CD4-positive, alpha-beta T cell (primary cell): ENCODE data around the gene NCKIPSD. TPM values are rescaled to one million over a fixed set of nuclear protein-coding genes. Genes with fewer than 3 reads are reported as not detected.

Experiments used
- ATAC-seq: fragments of 200-7000 bp; cut with Tn5 transposase; one replicate; pipeline ENCODE4 v1.10.0; 2022; ENCODE audit warnings: mild to moderate bottlenecking; ENCODE audit not compliant: poor library complexity
- CTCF ChIA-PET: fragments of 350-600 bp; sonication (Branson Sonifier 250); formaldehyde crosslinking; loops from one replicate; lab custom pipeline; 2021; ENCODE audit warnings: antibody characterized with exemption, inconsistent platforms; lab: Charles Lee
- POLR2A ChIA-PET: fragments of 350-600 bp; sonication (Branson Sonifier 250); formaldehyde crosslinking; loops from one replicate; lab custom pipeline; 2021; ENCODE audit warnings: antibody characterized with exemption, inconsistent platforms; lab: Charles Lee
- DNase-seq, 14 experiments: peaks; one replicate each; pipeline ENCODE4 v3.0.0-alpha.2; 2013 to 2020; ENCODE audit warnings: mixed read lengths in 2 of 14
- H3K27ac ChIP-seq, 2 donors: one replicate each; pipeline versions ENCODE4 v1.5.1 to v1.7.0; 2013; ENCODE audit warnings: low read length in 2 of 2, low read depth in 1 of 2, mild to moderate bottlenecking in 1 of 2
- H3K27me3 ChIP-seq, 2 experiments: 1 replicate in 1 of 2; 2 replicates in 1 of 2; pipeline versions ENCODE4 v1.6.1 to v1.7.0; 2013; ENCODE audit warnings: low read length in 2 of 2, control low read depth in 1 of 2, mild to moderate bottlenecking in 1 of 2, moderate library complexity in 1 of 2; ENCODE audit not compliant: insufficient read depth in 2 of 2, control insufficient read depth in 1 of 2
- H3K36me3 ChIP-seq: one replicate; pipeline ENCODE4 v1.6.1; 2013; ENCODE audit warnings: low read length, control low read depth; ENCODE audit not compliant: insufficient read depth
- H3K4me1 ChIP-seq: one replicate; pipeline ENCODE4 v1.6.1; 2013; ENCODE audit warnings: low read length, control low read depth; ENCODE audit not compliant: insufficient read depth
- H3K4me3 ChIP-seq: one replicate; pipeline ENCODE4 v1.5.1; 2013; ENCODE audit warnings: mild to moderate bottlenecking, low read length, moderate library complexity
- H3K9me3 ChIP-seq, 2 experiments: 1 replicate in 1 of 2; 2 replicates in 1 of 2; pipeline versions ENCODE4 v1.6.1 to v1.7.0; 2013; ENCODE audit warnings: low read length in 2 of 2, mild to moderate bottlenecking in 2 of 2, control low read depth in 1 of 2, moderate library complexity in 1 of 2; ENCODE audit not compliant: control insufficient read depth in 1 of 2, insufficient read depth in 1 of 2
- H3K27ac Mint-ChIP-seq: one replicate; pipeline ENCODE4 v1.8.0; 2020; ENCODE audit warnings: mixed read lengths
- H3K27me3 Mint-ChIP-seq: one replicate; pipeline ENCODE4 v1.8.0; 2021; ENCODE audit warnings: mixed read lengths
- H3K36me3 Mint-ChIP-seq: one replicate; pipeline ENCODE4 v1.8.0; 2021; ENCODE audit warnings: low read depth, mixed read lengths
- H3K4me1 Mint-ChIP-seq: one replicate; pipeline ENCODE4 v1.8.0; 2021; ENCODE audit warnings: low read depth, mixed read lengths
- H3K4me3 Mint-ChIP-seq: one replicate; pipeline ENCODE4 v1.8.0; 2020; ENCODE audit warnings: mild to moderate bottlenecking, mixed read lengths
- H3K9me3 Mint-ChIP-seq: one replicate; pipeline ENCODE4 v1.8.0; 2020; ENCODE audit warnings: mixed read lengths
- intact Hi-C, 2 experiments: fragments of 100-400 bp; cut with DNase I in 1 of 2; cut with micrococcal nuclease in 1 of 2; formaldehyde crosslinking; loops; one replicate each; pipeline versions ENCODE4 v1.15.1 to v1.9.0; 2023 to 2025; cut with DNase I, micrococcal nuclease
- total RNA-seq, 174 experiments: library from RNA in 2 of 174; stranded (reverse) in 2 of 174; gene quantifications; one replicate each; pipeline ENCODE4 v1.2.3 and lab custom pipeline; 2021 to 2026
- TF ChIP-seq, protein P1 (sequence below): fragments of 200-600 bp; IDR thresholded peaks from one replicate; pipeline ENCODE4 v1.8.0; 2022; ENCODE audit warnings: antibody characterized with exemption, mild to moderate bottlenecking

NCKIPSD gene
- total RNA-seq, 2 experiments from 2014 or later = 9.7 to 10.8 TPM

DNA sequence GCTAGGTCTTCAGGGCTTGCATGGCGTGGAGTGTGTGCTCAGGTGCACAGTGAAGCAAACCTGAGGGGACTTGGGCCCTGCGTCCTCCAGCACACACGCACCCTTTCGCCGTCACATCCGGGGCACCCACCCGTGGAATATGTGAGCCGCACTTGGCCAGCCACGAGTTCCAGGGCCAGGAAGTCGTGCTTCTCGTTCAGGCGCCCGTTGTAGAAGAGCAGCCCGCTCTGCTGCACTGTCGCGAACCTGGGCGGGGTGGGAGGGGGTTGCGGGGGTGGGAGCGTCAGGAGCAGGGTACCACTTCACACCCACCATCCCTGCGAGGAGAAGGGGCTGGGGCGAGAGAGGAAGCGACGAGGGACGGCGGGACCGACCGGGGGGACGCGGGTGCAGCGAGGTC, 30.1 kb downstream of the NCKIPSD start:
- Histone ChIP-seq H3K4me3 (peak overlapping the region; percentile 53), H3K9me3 (peaks cover 0 to 6% of the 10 kb centered on the region in 2 experiments), H3K27ac (no peak overlapping the region), H3K4me1 (peaks cover 20% of the 10 kb centered on the region), H3K36me3 (no peaks in the 10 kb centered on the region), H3K27me3 (peaks cover 7 to 8% of the 10 kb centered on the region in 2 experiments)
- intact Hi-C loops = loop anchor here (1.0 to 10.0 kb wide), 7 partner anchors 19 to 254 kb away; partner anchors contain the start of genes IP6K2 (in 1 of the 2), PFKFB4 (in 1 of the 2), SLC26A6 (in 1 of the 2) and UQCRC1 (in 1 of the 2)
- H3K36me3 Mint-ChIP-seq = no peaks in the 10 kb centered on the region
- peak; percentile 47 for ATAC-seq
- DNase-seq = peak; percentile 22 to 84 (median 47)
- H3K9me3 Mint-ChIP-seq = no peaks in the 10 kb centered on the region
- H3K4me3 Mint-ChIP-seq = peak overlapping the region; percentile 81
- H3K27me3 Mint-ChIP-seq = peaks cover 25% of the 10 kb centered on the region
- H3K27ac Mint-ChIP-seq = peak overlapping the region; percentile 81
- POLR2A ChIA-PET = no interaction called here
- TF ChIP-seq, protein P1, sequence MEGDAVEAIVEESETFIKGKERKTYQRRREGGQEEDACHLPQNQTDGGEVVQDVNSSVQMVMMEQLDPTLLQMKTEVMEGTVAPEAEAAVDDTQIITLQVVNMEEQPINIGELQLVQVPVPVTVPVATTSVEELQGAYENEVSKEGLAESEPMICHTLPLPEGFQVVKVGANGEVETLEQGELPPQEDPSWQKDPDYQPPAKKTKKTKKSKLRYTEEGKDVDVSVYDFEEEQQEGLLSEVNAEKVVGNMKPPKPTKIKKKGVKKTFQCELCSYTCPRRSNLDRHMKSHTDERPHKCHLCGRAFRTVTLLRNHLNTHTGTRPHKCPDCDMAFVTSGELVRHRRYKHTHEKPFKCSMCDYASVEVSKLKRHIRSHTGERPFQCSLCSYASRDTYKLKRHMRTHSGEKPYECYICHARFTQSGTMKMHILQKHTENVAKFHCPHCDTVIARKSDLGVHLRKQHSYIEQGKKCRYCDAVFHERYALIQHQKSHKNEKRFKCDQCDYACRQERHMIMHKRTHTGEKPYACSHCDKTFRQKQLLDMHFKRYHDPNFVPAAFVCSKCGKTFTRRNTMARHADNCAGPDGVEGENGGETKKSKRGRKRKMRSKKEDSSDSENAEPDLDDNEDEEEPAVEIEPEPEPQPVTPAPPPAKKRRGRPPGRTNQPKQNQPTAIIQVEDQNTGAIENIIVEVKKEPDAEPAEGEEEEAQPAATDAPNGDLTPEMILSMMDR = no peak
- peaks cover 16% of the 10 kb centered on the region for H3K4me1 Mint-ChIP-seq
- CTCF ChIA-PET = interaction anchor here (1.8 kb wide), 1 partner anchor 22 kb away, joined by 5 read pairs; no protein-coding TSS in a partner anchor

DNA sequence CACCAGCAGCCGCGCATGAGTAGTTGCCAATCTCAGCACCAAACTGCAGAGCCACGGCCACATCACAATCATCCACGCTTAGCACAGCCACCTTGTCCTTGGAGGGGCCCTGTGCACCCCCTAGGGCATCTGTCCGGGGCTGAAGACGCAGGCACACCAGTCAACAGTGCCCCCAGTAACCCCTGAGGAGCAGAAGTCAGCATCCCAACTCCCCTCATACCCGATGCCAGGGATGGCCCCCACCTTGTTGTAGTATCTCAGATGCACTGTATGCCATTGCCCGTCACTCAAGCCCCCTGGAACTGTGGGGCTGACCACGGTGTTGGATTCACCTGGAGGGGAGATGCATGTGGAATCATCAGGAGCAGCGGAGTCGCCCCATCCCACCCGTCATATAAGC, 30.7 kb downstream of the NCKIPSD start:
- Mint-ChIP-seq H3K27me3 (peaks cover 19% of the 10 kb centered on the region), H3K4me1 (peaks cover 16% of the 10 kb centered on the region), H3K9me3 (no peaks in the 10 kb centered on the region), H3K4me3 (peak overlapping the region; percentile 81), H3K27ac (peak overlapping the region; percentile 81), H3K36me3 (no peaks in the 10 kb centered on the region)
- CTCF ChIA-PET = no interaction called here
- Histone ChIP-seq H3K4me3 (no peak overlapping the region), H3K36me3 (no peaks in the 10 kb centered on the region), H3K9me3 (peaks cover 0 to under 1% of the 10 kb centered on the region in 2 experiments), H3K27me3 (peaks cover 2 to 6% of the 10 kb centered on the region in 2 experiments), H3K4me1 (peaks cover 20% of the 10 kb centered on the region), H3K27ac (no peak overlapping the region)
- intact Hi-C loops = loop anchor here in 1 of 2 experiments (2.0 to 10.0 kb wide), 3 partner anchors 18 to 190 kb away; partner anchors contain the start of gene PFKFB4
- DNase-seq = no peak
- POLR2A ChIA-PET = interaction anchor here (0.9 kb wide), 1 partner anchor 20 kb away, joined by 3 read pairs; the partner anchor contains the start of gene SLC26A6
- no peak for ATAC-seq
- TF ChIP-seq, protein P1 = no peak

DNA sequence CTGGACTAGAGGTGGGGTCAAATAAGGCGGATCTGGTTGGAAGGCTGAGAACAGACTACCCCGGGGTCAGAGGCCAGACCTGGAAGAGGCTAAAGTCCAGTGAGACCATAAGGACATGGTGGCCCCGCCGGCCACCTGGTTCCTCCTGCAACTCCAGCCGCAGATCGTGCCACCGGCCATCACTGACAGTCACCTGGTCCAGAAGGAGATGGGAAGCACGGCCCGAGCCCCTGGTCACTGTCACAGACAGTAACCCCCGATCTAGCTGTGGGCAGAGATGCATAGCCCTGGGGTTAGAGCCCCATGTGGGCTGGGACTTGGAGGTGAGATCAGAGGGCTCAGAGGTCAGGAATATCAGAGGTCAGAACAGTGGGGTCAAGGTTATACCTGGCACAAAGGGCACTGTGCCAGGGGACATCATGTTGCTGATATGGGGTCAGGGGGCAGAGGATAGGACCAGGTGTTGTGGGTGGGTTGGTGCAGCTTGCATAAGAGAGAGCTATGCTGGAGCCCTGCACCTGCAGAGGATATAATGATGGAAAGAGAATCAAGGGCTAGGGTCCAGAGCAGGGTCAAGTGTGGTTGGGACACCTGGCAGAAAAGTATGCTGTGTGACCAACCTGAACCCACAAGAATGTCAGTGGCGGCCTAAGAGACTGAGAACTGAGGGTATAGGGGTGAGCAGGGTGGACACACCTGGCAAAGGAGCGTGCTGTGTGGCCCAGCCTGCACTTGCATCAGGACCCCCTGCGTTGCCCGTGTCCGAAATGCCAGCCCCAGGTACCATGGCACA, 32.6 kb downstream of the NCKIPSD start:
- ChIA-PET CTCF (no interaction called here), POLR2A (no interaction called here)
- no peaks in the 10 kb centered on the region for H3K9me3 ChIP-seq
- DNase-seq (no peak), ATAC-seq (no peak)
- no peaks in the 10 kb centered on the region for H3K9me3 Mint-ChIP-seq
- H3K36me3 Mint-ChIP-seq = no peaks in the 10 kb centered on the region
- no peaks in the 10 kb centered on the region for H3K36me3 ChIP-seq
- H3K27me3 Mint-ChIP-seq = no peaks in the 10 kb centered on the region
- H3K4me1 ChIP-seq = peaks cover 20% of the 10 kb centered on the region
- no peak overlapping the region for H3K27ac ChIP-seq
- TF ChIP-seq, protein P1 = no peak
- intact Hi-C loops = loop anchor here in 1 of 2 experiments (10.0 kb wide), 1 partner anchor 188 kb away; a partner anchor contains a TSS
- H3K27ac Mint-ChIP-seq = no peak overlapping the region
- H3K4me1 Mint-ChIP-seq = peaks cover 16% of the 10 kb centered on the region
- H3K4me3 ChIP-seq = no peak overlapping the region
- no peak overlapping the region for H3K4me3 Mint-ChIP-seq
- H3K27me3 ChIP-seq = no peaks in the 10 kb centered on the region
